ENCODE measurements around the gene ASB10. TPM values are rescaled to one million over a fixed set of nuclear protein-coding genes. Genes with fewer than 3 reads are reported as not detected.

The ASB10 gene
- total RNA-seq, 1 experiment from 2014 or later: not detected

Other genes starting within 250 kb of the ASB10 start
- 13.9 to 16.2 TPM (median 14.6 TPM) in 3 replicates for gene KCNH2, start 208.9 kb downstream of the ASB10 start, total RNA-seq (2021)
- 5.7 to 7.0 TPM (median 6.6 TPM) in 3 replicates for gene NOS3, start 196.2 kb downstream of the ASB10 start, total RNA-seq (2021)
- gene ATG9B, start 162.8 kb downstream of the ASB10 start, total RNA-seq (2021): 2.4 to 3.8 TPM (median 2.4 TPM) in 3 replicates
- gene ABCB8, start 158.8 kb downstream of the ASB10 start, total RNA-seq (2021): 27.9 to 35.9 TPM (median 28.4 TPM) in 3 replicates
- 3.4 to 5.5 TPM (median 5.2 TPM) in 3 replicates for gene ASIC3, start 138.7 kb downstream of the ASB10 start, total RNA-seq (2021)
- gene CDK5, start 129.4 kb downstream of the ASB10 start, total RNA-seq (2021): 23.6 to 27.8 TPM (median 24.5 TPM) in 3 replicates
- gene SLC4A2, start 127.7 kb downstream of the ASB10 start, total RNA-seq (2021): 131 to 164 TPM (median 131 TPM) in 3 replicates
- gene FASTK, start 106.4 kb downstream of the ASB10 start, total RNA-seq (2021): 62.1 to 70.2 TPM (median 67.7 TPM) in 3 replicates
- 61.3 to 72.8 TPM (median 62.5 TPM) in 3 replicates for gene TMUB1, start 103.8 kb downstream of the ASB10 start, total RNA-seq (2021)
- 107 to 163 TPM (median 113 TPM) in 3 replicates for gene AGAP3, start 100.8 kb downstream of the ASB10 start, total RNA-seq (2021)
- gene GBX1, start 19.6 kb downstream of the ASB10 start, total RNA-seq (2021): 0.27 to 0.55 TPM in 2 of 3 replicates, not detected in the other
- gene H2BK1, start 23.2 kb upstream of the ASB10 start, total RNA-seq (2021): 0.87 TPM in 1 of 3 replicates, not detected in the others
- 41.3 to 43.7 TPM (median 43.5 TPM) in 3 replicates for gene ABCF2, start 40.0 kb upstream of the ASB10 start, total RNA-seq (2021)
- gene CHPF2, start 45.2 kb upstream of the ASB10 start, total RNA-seq (2021): 25.0 to 30.7 TPM (median 26.3 TPM) in 3 replicates
- gene SMARCD3, start 61.4 kb upstream of the ASB10 start, total RNA-seq (2021): 5.8 to 9.0 TPM (median 5.9 TPM) in 3 replicates
- 31.2 to 38.3 TPM (median 33.5 TPM) in 3 replicates for gene NUB1, start 154.6 kb upstream of the ASB10 start, total RNA-seq (2021)
- 24.4 to 32.4 TPM (median 30.7 TPM) in 3 replicates for gene WDR86, start 222.8 kb upstream of the ASB10 start, total RNA-seq (2021)